GM21528 (cell line): ENCODE data around the gene CTPS2.
"Not testable (repeated sequence)": the region's sequence is repeated elsewhere in the genome, so short reads cannot be mapped to it uniquely, and the experiment has no call there.

Source experiments
- ATAC-seq: cut with Tn5 transposase; IDR thresholded peaks from one replicate; pipeline ENCODE4 v1.9.1; 2021; ENCODE audit warnings: mild to moderate bottlenecking, moderate library complexity; ENCODE audit not compliant: unreplicated experiment, low FRiP score

Gene CTPS2, protein sequence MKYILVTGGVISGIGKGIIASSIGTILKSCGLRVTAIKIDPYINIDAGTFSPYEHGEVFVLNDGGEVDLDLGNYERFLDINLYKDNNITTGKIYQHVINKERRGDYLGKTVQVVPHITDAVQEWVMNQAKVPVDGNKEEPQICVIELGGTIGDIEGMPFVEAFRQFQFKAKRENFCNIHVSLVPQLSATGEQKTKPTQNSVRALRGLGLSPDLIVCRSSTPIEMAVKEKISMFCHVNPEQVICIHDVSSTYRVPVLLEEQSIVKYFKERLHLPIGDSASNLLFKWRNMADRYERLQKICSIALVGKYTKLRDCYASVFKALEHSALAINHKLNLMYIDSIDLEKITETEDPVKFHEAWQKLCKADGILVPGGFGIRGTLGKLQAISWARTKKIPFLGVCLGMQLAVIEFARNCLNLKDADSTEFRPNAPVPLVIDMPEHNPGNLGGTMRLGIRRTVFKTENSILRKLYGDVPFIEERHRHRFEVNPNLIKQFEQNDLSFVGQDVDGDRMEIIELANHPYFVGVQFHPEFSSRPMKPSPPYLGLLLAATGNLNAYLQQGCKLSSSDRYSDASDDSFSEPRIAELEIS

DNA sequence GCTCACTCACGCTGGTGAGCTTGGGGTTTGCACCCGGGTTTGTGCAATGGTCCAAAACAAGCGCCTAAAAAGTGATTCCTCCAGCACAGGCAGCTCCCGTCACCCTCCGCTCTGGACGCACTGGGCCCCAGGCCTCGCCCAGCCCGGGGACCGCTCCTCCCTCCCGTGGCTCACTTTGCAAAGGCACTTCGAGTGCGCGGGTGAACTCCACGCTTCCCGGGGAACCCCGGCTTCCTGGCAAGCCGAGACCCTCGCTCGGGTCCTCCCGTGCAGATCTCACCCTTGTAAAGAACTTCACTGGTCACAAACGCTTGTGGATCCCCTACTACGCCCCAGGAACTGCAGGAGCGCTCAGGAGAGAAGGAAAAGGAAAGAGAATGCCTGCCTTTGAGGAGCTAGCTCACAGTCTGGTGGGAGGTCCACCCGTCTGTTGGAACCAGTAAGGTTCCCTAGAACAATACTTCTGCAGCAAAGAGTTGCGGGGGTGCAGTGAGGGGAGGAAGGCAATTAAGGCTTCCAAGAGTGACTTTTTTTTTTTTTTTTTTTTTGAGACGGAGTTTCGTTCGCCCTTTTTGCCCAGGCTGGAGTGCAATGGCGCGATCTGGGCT lies at the start of gene CTPS2:
Gene CTPS2 (minus strand): TSS at position 122 of the 608 bp plus-strand sequence. CDS start 9,767 bp downstream, outside the sequence.
- ATAC-seq = peak; percentile 78

DNA sequence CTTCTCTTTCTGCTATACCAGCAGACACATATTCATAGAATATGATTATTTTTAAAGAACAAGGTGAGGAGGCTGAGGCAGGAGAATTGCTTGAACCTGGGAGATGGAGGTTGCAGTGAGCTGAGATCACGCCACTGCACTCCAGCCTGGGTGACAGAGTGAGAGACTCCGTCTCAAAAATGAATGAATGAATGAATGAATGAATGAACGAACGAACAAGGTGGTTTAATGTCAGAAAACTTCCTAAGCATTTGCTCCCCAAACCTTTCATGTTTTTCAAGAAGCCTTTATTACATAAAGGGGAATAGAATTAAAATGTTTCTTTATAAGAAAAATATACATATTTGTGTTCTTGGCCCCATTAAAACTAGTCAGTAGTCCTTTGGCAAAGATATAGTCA lies 49.0 kb upstream of the CTPS2 start:
- ATAC-seq = not testable (repeated sequence)

DNA sequence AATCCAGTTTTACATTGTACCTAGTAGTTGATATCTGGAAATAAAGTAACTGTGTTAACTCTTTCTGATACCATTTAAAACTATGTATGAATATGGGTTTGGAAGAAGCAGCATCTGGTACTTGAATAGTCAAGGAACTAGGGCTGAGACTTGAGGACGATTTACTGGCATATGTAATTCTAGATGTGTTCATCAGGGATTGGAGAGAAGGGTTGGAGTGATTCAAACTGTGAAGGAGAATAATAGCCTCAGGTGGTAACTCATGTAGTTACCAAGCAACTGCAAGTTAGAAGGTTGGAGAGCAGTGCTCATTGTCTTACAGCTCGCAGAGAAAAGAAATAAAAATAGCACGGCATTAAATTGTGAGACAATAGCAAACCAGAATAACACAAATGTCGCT lies 44.3 kb upstream of the CTPS2 start:
- ATAC-seq = no peak

DNA sequence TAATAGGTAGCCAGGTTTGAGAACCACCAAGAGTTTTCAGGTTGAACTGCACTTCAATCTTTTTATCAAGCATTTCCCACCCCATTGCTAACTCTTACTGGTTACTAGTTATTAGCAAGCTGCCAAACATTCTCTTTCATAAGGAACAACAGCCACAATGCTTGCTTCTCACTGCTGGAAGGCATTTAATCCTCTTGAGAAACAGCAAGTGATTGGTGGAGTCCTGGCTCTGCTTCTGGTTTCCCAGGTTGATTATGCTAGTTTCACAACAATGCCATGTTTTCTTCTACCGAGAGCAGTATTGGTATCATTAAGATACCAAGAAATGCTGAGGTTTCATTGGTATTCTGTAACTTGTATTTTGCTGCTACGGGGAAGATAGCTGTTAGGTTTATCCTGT lies 41.5 kb upstream of the CTPS2 start:
- no peak for ATAC-seq

DNA sequence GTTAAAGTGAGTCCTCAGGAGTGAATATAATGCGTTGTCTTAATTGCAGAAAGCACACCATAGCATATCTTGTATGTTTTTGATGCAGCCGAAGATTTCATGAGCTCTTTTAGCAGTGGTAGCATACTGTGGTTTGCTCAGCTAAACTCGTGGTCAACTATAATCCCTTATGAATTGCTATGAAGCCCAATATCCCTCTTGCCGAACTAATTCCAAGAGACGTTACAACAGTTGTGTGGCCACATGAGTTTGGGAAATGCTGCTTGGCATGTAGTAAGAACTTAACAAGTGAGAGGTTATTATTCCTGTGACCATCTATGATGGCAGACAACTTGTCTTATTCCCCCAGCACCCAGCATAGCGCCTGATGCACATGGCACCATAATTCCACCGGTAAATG lies 37.7 kb upstream of the CTPS2 start:
- no peak for ATAC-seq

DNA sequence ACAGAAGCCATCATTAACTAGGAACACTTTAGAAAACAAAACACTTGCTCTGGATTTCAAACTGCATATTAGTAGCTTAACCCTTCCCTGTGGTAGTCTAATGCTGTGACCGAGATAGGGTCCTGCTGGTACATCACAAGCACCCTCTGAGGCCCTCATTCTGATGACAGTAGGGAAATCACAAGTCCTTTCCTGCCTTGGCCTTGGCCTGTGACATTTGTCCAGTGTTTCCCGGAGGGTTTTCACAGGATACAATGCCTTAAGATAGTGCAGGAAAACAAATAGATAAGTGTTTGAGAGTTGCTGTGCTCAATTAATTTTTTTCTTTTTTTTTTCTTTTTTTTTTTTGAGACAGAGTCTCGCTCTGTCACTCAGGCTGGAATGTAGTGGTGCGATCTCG lies 36.0 kb upstream of the CTPS2 start:
- no peak for ATAC-seq

DNA sequence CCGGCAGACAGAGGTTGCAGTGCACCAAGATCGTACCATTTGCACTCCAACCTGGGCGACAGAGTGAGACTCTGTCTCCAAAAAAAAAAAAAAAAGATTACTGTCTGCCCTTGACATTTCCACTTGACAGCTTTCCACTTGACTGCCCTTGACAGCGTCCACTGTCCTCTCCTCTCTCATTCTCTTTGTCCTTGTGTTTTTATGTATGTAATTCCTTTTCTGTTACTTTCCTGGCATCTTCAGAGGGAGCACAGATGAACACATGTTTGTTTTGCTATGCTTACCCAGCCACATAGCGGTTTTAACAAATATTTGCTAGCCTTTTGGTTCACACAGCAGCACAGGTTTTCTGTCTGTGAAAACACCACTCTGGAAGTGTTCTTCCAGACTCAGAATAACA lies 33.2 kb upstream of the CTPS2 start:
- no peak for ATAC-seq

DNA sequence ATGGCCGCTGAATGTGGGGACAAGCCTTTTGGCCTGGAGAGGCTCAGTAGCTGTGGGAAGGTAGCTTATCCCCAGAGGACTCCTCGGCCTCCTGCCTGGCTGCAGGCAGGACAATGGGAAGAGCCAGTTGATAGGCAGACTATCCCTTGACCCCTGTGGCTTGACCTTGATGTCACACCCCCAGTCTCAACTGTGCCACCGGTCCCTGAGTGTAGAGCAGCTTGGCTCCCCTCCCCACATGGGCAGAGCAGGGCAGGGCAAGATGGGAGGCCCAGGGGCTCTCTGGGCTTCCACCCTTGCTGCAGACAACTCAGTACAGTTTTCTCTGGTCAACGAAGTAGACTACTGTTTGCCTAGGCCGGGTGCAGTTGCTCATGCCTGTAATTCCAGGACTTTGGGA lies 32.6 kb upstream of the CTPS2 start:
- ATAC-seq = no peak

DNA sequence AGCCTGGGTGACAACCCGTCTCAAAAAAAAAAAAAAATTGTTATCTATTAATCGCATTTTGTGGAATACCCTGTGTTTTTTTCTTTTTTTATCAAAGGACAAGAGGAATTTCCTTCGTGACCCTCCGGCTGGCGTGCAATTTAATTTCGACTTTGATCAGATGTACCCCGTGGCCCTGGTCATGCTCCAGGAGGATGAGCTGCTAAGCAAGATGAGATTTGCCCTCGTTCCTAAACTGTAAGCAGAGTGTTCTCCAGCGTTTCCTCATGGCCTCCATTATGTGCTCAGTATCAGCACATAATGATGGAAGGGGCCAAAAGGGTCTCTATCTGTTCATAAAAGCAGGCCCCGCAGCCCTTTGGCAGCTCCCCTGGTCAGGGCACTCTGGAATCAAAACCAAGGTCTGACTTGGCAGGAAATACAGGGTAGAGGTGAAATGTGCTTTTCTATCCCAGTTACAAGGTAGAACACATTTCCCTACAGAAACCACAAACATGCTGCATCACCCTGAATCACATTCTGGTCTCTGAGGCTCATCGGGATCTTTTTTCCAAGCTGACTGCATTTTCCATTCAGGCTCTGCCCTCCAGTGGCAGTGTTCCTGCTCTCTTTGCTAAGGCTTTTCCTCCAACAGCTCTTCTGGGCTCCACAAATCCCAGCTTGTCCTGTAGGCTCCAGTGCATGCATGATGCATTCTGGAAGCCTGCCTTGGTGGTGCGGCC lies 31.3 kb upstream of the CTPS2 start:
- no peak for ATAC-seq

DNA sequence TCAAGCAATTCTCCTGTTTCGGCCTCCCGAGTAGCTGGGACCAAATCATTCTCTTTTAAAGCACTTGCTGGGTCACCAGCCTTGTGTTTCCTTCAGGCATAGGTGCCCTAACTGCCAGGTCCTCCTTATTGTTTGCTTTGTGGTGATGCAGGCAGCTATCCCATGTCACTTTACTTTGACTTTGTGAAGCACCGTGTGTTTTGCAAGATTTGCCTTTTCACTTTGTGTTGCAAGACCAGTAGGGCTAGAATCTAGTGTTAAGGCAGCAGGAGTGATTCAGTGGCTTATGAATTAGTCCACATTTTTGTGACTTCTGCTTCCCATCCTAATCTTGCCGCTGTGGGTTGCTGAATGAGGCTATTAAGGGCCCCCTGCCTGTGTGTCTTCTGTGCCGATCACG lies 27.1 kb upstream of the CTPS2 start:
- ATAC-seq = no peak

DNA sequence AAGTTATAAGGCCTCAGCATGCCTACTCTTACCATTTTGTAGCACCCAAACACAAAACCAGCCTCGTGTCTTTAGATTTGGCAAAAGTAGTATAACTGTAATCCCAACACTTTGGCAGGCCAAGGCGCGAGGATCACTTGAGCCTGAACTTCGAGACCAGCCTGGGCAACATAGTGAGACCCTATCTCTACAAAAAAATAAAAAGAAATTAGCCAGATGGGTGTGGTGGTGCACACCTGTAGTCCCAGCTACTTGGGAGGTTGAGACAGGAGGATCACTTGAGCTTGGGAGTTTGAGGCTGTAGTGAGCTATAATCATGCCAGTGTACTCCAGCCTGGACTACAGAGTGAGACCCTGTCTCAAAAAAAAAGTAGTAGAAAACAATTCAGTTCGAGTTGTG lies 24.6 kb upstream of the CTPS2 start:
- no peak for ATAC-seq

DNA sequence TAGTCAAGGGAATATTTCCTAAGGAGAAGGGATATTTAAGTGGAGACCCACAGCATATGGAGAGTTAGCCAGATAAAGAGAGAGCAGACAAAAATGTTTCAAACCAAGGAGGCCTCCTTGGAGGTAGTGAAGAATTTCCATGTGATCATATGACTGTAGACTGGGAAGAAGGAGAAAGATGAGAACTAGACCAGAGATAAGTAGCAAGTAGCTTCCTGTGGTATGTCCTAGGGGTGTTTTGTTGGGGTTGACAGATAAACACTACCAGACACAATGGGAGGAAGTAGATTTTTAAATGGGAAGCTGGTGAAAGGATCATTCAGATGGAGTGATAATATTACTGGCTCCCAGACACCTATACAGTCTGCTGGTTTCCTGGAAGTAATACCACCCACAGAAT lies 20.5 kb upstream of the CTPS2 start:
- no peak for ATAC-seq

DNA sequence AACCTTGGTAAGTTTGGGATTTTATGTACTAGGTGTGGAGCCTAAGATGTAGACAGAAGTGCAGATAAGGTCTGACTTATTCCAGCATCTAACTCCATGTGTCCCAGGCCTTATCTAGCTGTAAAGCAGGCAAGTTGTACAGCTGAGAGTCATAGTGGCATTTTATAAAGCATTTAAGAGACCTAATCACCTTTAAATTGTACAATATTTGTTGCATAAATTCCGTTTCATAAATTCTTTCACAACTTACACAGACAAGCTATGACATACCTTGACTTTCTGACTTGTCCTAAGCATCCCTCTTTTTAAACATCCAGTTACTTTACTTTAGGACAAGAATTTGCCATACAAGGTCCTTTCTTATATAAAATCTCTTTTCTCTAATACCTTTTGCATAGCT lies 18.0 kb upstream of the CTPS2 start:
- no peak for ATAC-seq

DNA sequence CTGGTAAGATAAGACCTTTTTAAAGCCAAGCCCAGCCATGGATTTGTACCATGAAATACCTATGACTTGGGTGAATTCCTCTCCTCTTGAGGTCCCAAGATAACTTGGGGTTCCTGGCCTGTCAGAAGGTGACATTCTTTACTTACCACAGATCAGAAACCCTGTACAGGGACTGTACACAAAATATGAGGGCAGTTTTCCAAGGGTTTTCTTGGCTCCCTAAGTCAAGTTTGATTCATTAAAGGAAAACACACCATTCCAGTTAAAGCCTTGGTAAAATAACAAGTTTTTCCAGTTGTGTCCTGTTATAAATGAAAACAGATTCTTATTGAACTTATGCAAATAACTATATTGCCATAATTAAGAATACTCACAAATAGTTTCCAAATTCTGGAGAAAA lies 15.2 kb upstream of the CTPS2 start:
- ATAC-seq = no peak

DNA sequence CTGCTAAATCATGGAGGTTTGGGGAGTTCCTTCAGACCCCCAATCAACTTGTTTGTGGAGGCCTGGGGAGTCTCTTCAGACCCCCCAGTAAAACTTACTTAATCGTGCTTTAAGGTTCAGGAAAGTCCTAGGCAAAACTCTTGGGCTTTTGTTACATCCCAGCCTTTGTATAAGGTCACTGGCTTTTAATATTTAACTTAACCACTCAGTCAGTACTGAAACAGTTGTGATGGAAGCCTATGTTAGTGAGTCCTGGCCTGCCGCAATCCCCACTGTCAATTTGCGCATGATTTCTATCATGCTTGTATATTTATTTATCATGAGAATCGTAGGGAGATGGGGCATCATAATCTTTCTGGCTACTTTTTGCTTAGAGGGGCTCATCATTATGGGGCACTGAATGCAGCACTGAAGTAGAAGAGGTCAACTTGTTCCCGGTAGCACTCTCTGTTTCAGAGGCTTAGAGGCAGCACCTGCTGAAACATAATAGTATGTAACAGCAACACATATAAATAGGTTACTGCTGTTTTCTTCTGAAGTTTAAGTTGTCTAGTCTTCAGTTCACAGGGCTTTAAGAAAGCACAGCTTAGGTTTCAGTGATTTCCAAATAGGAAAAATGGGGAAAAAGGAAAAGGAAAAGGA lies 14.0 kb upstream of the CTPS2 start:
- not testable (repeated sequence) for ATAC-seq

DNA sequence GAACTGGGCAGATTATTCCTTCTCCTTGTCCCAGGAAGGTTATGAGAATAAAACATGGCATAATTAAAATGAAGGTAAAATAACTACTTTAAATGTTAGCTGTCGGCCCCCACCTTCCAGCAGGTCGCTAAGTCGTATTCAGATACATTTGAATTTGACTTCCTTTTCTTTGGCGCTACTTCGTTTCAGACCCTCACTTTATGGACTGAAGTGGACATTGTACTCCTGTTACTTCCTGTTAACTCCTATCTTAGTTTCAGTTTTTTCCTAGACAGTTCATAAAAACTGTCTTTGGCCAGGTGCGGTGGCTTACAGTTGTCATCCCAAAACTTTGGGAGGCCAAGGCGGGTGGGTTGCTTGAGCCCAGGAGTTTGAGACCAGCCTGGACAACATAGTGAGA lies 12.6 kb upstream of the CTPS2 start:
- no peak for ATAC-seq

DNA sequence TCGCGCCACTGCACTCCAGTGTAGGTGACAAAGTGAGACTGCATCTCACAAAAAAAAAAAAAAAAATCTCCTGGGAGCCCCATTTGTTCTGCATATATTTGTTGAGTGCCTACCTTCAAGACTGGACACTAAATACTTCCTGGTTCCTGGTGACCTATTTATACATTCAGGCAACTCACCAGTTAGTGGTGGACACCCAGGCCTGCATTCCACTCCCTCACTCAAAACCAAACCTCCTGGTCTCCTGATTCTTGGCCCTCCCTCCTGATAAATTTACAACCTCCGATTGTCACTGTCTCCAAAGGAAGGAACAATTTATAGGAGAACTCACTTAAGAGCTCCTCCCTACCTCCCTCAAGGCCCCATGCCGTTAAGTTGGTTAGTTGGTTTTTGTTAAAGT lies 10.0 kb upstream of the CTPS2 start:
- no peak for ATAC-seq

DNA sequence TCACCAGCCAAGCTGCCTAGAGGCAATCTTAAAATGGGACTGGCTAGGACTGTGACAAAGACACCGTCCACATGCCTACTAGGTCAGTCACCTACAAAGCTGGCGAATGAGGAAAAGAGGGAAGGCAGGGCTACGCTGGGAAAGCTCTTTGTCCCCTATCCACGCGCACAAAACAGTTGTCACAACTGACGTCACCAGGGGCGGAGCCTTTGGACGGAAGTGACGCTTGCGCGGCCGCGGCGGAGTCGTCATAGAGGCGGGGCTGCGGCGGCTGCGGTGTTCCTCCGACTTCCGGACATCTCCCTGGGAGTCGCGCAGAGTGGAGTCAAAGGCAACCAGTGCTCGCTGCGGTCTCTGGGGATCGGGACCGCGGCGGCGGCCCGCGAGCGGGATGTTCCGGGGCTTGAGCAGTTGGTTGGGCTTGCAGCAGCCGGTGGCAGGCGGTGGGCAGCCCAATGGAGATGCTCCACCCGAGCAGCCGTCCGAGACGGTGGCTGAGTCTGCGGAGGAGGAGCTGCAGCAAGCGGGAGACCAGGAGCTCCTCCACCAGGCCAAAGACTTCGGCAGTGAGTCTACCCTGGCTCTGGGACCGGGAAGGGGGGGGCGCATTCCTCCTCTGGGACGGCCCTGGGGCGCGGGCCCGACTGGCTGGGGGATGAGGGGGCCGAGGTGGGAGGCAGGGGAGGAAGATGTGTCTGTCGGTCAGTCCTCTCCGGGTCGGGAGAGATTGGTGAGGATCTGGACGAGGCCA lies 7.0 kb upstream of the CTPS2 start, which contains the start of gene SYAP1:
Gene SYAP1 (plus strand): TSS at position 279 of the 751 bp plus-strand sequence. CDS start 113 bp downstream, at position 392.
- ATAC-seq = peak; percentile 99

DNA sequence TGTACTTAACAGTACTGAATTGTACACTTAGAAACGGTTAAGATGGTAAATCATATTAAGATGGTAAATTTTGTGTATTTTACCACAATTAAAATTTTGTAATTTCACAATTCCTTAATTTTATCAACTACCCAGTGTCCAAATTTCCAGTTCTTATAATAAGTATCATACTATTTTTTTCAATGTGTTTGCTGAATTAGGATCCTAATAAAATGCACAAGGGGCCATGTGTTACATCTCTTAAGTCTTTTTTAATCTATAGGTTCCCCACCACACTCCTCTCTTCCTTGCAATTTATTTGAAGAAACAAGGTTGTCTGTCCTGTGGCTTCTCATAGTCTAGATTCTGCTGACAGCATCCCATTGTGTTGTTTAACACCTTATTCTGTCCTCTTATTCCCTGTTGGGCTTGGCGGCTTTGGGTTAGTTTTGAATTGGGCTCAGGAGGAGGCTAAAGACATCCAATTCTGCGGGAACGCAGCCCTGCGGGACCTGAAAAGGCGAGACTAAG lies 6.4 kb upstream of the CTPS2 start:
- ATAC-seq = peak; percentile 37

DNA sequence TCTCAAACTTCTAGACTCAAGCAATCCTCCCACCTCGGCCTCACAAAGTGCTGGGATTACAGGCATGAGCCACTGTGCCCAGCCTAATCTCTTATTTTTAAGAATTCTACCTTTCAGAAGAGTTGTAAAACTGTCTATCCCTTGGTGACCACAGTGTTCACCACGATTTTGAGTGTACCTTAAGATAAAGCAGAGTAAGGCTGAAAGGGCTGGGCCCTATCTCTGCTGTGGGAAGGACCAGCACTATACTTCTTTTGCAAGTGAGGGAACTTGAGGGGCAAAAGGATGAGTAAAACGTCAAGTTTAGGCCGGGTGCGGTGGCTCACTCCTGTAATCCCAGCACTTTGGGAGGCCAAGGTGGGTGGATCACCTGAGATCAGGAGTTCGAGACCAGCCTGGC lies 4.0 kb upstream of the CTPS2 start:
- not testable (repeated sequence) for ATAC-seq
